NK-92 (cell line): ENCODE measurements around the gene MYO16.
"Not testable (repeated sequence)": the region's sequence is repeated elsewhere in the genome, so short reads cannot be mapped to it uniquely, and the experiment has no call there.

ENCODE experiments used
- DNase-seq: peaks from one replicate; lab custom pipeline; 2025; ENCODE audit not compliant: unreplicated experiment; lab: John Stamatoyannopoulos, UW

MYO16 gene

GRCh38 chr13:109033090-109033489, 403.7 kb downstream of the MYO16 start:
- DNase-seq = no peak

- no peak for DNase-seq
Measured at GRCh38 chr13:109036078-109036780, 406.8 kb downstream of the MYO16 start.

GRCh38 chr13:109043636-109044035, 414.2 kb downstream of the MYO16 start:
- no peak for DNase-seq

- no peak for DNase-seq
Measured at GRCh38 chr13:109055850-109056249, 426.4 kb downstream of the MYO16 start.

- no peak for DNase-seq
Measured at GRCh38 chr13:109058087-109058486, 428.7 kb downstream of the MYO16 start.

- no peak for DNase-seq
Measured at GRCh38 chr13:109072505-109072904, 443.1 kb downstream of the MYO16 start.

GRCh38 chr13:109074436-109074835, 445.0 kb downstream of the MYO16 start:
- no peak for DNase-seq

- no peak for DNase-seq
Measured at GRCh38 chr13:109074853-109075252, 445.4 kb downstream of the MYO16 start.

GRCh38 chr13:109087916-109088623, 458.7 kb downstream of the MYO16 start:
- no peak for DNase-seq

- DNase-seq = no peak
Measured at GRCh38 chr13:109088624-109088917, 459.2 kb downstream of the MYO16 start.

GRCh38 chr13:109090796-109091195, 461.4 kb downstream of the MYO16 start:
- no peak for DNase-seq

- DNase-seq = no peak
Measured at GRCh38 chr13:109091249-109091648, 461.8 kb downstream of the MYO16 start.

- not testable (repeated sequence) for DNase-seq
Measured at GRCh38 chr13:109092186-109092585, 462.8 kb downstream of the MYO16 start.

GRCh38 chr13:109093998-109094397, 464.6 kb downstream of the MYO16 start:
- DNase-seq = no peak

- DNase-seq = no peak
Measured at GRCh38 chr13:109095126-109095525, 465.7 kb downstream of the MYO16 start.

- no peak for DNase-seq
Measured at GRCh38 chr13:109096101-109096500, 466.7 kb downstream of the MYO16 start.

GRCh38 chr13:109100705-109101304, 471.4 kb downstream of the MYO16 start:
- no peak for DNase-seq

- no peak for DNase-seq
Measured at GRCh38 chr13:109101550-109102144, 472.2 kb downstream of the MYO16 start.

- DNase-seq = no peak
Measured at GRCh38 chr13:109105899-109106298, 476.5 kb downstream of the MYO16 start.

GRCh38 chr13:109110159-109110558, 480.7 kb downstream of the MYO16 start:
- DNase-seq = no peak

GRCh38 chr13:109111141-109111540, 481.7 kb downstream of the MYO16 start:
- no peak for DNase-seq

GRCh38 chr13:109113427-109113826, 484.0 kb downstream of the MYO16 start:
- DNase-seq = no peak
